HG03064 (cell line): ENCODE measurements around the gene PYCR2.
"Not testable (repeated sequence)": the region's sequence is repeated elsewhere in the genome, so short reads cannot be mapped to it uniquely, and the experiment has no call there.

Experiments
- ATAC-seq: cut with Tn5 transposase; IDR thresholded peaks from one replicate; pipeline ENCODE4 v1.9.1; 2021; ENCODE audit warnings: low read depth; ENCODE audit not compliant: unreplicated experiment

PYCR2 gene

GRCh38 chr1:225943582-225943981, 19.5 kb upstream of the PYCR2 start:
- no peak for ATAC-seq

GRCh38 chr1:225942574-225942973, 18.5 kb upstream of the PYCR2 start:
- ATAC-seq = peak; percentile 85

GRCh38 chr1:225941942-225942222, 17.8 kb upstream of the PYCR2 start:
- ATAC-seq = no peak

GRCh38 chr1:225941187-225941941, 17.3 kb upstream of the PYCR2 start, which contains the start of gene LEFTY2:
LEFTY2 (minus strand) TSS chr1:225941220; CDS start chr1:225941140, 80 bp downstream.
- ATAC-seq = no peak

- no peak for ATAC-seq
Measured at GRCh38 chr1:225940385-225941151, 16.5 kb upstream of the PYCR2 start.

- not testable (repeated sequence) for ATAC-seq
Measured at GRCh38 chr1:225939939-225940310, 15.9 kb upstream of the PYCR2 start.

GRCh38 chr1:225939097-225939938, 15.3 kb upstream of the PYCR2 start:
- ATAC-seq = not testable (repeated sequence)

- ATAC-seq = no peak
Measured at GRCh38 chr1:225937048-225937968, 13.3 kb upstream of the PYCR2 start.

- ATAC-seq = no peak
Measured at GRCh38 chr1:225936523-225936922, 12.5 kb upstream of the PYCR2 start.

- not testable (repeated sequence) for ATAC-seq
Measured at GRCh38 chr1:225936086-225936485, 12.0 kb upstream of the PYCR2 start.

GRCh38 chr1:225934711-225935110, 10.7 kb upstream of the PYCR2 start:
- no peak for ATAC-seq

GRCh38 chr1:225933072-225933471, 9.0 kb upstream of the PYCR2 start:
- ATAC-seq = no peak

GRCh38 chr1:225931270-225932136, 7.5 kb upstream of the PYCR2 start:
- no peak for ATAC-seq

- ATAC-seq = no peak
Measured at GRCh38 chr1:225930566-225930965, 6.5 kb upstream of the PYCR2 start.

GRCh38 chr1:225929462-225929861, 5.4 kb upstream of the PYCR2 start:
- ATAC-seq = not testable (repeated sequence)

- ATAC-seq = no peak
Measured at GRCh38 chr1:225928186-225929175, 4.4 kb upstream of the PYCR2 start.

GRCh38 chr1:225926551-225927113, 2.6 kb upstream of the PYCR2 start:
- ATAC-seq = no peak

- ATAC-seq = no peak
Measured at GRCh38 chr1:225923381-225923691, 714 bp downstream of the PYCR2 start.
